Esophagus muscularis mucosa (tissue), 4 donors: Measurements from ENCODE around the gene RND3. TPM values are rescaled to one million over a fixed set of nuclear protein-coding genes. Genes with fewer than 3 reads are reported as not detected.

Experiments
- DNase-seq: peaks from one replicate; pipeline ENCODE4 v3.0.0-alpha.2; 2017; ENCODE audit errors: extremely low spot score
- H3K27ac ChIP-seq, 4 donors: fragments of 200-600 bp; sonication (generic); replicated peaks in 1 of 4; 1 replicate in 3 of 4; 2 replicates in 1 of 4; pipeline ENCODE4 v1.5.1; 2016 to 2019; ENCODE audit warnings: mild to moderate bottlenecking in 1 of 4
- H3K27me3 ChIP-seq, 4 donors: fragments of 200-600 bp; sonication (generic); one replicate each; pipeline versions ENCODE4 v1.5.1 to v1.6.0; 2016 to 2019
- H3K36me3 ChIP-seq, 4 donors: fragments of 200-600 bp; sonication (generic); one replicate each; pipeline ENCODE4 v1.5.1; 2016 to 2019
- H3K4me1 ChIP-seq, 4 donors: fragments of 200-600 bp; sonication (generic); one replicate each; pipeline ENCODE4 v1.5.1; 2016 to 2019
- H3K4me3 ChIP-seq, 4 donors: fragments of 200-600 bp; sonication (generic); 1 replicate in 2 of 4; 2 replicates in 2 of 4; pipeline ENCODE4 v1.5.1; 2016 to 2019; ENCODE audit warnings: mild to moderate bottlenecking in 4 of 4, moderate library complexity in 1 of 4
- H3K9me3 ChIP-seq, 4 donors: fragments of 200-600 bp; sonication (generic); 1 replicate in 3 of 4; 2 replicates in 1 of 4; pipeline ENCODE4 v1.5.1; 2016 to 2019
- EP300 ChIP-seq: sonication (generic); formaldehyde crosslinking; IDR thresholded peaks from one replicate; pipeline ENCODE4 v1.6.1; 2017; ENCODE audit warnings: antibody characterized with exemption
- POLR2A ChIP-seq: fragments of 450-650 bp; IDR thresholded peaks from one replicate; pipeline ENCODE4 v1.6.1; 2017; ENCODE audit warnings: antibody characterized with exemption, moderate library complexity, mild to moderate bottlenecking, low read depth
- POLR2AphosphoS5 ChIP-seq, 2 donors: sonication (generic); formaldehyde crosslinking; IDR thresholded peaks; one replicate each; pipeline ENCODE4 v1.6.1; 2017; ENCODE audit warnings: antibody characterized with exemption in 2 of 2
- WGBS: methylation state at CpG from one replicate; pipeline ENCODE4 v1.1.5; 2018; 5-methylcytosine and 5-hydroxymethylcytosine counted together
- intact Hi-C: fragments of 100-400 bp; cut with DNase I; formaldehyde crosslinking; loops from one replicate; pipeline ENCODE4 v1.15.1; 2023
- total RNA-seq, 4 donors: library from RNA; depleted of rRNA; stranded (reverse); fragments of >200 nt; gene quantifications; one replicate each; pipeline versions ENCODE4 v1.1.0 to v1.2.1, GENCODE V29; 2016
- TF ChIP-seq, protein P1 (sequence below), 3 experiments: fragments of 200-600 bp in 2 of 3; fragments of 450-650 bp in 1 of 3; sonication (generic) in 2 of 3; IDR thresholded peaks; one replicate each; pipeline ENCODE4 v1.5.1; 2017 to 2019; ENCODE audit warnings: antibody characterized with exemption in 3 of 3, mild to moderate bottlenecking in 2 of 3, moderate library complexity in 1 of 3

The RND3 gene
- total RNA-seq, 4 donors from 2014 or later: 39.6 to 219 (median 73.5) TPM

DNA sequence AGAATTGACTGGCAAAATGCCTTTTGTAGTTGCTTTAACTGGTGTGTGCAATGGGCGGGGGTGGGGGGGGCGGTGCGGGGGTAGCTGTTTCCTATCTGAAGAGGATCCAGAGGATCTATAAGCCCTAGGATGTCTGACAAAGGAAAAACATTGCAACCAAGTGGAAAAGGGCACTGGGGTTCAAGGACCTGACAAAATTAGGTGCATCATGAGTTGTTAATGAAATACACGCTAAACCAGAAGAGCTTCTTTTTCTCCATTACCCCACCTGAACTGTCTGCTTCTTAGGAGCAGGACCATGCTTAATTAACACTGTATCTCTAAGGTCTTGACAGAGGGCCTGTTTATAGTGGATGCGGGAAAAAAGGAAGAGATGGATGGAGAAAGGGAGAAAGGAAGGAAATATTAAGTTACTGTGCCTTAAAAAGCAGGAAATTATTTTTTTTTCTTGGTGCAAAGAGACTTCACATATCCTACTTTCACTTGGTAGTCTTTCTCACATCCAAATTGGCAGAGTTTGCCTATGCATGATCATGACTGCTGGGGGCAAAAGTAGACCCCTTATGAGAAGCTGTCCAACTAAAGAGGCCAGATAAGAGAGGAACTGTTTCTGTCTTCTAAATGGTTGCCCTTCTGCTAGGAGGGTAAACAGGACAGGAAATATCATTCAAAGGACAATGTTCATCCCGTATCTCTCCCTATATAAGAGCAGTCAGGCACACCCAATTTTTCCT lies 4.6 kb downstream of the RND3 start:
- Histone ChIP-seq H3K9me3 (no peaks in the 10 kb centered on the region), H3K4me1 (peaks cover 61 to 72% (median 71%) of the 10 kb centered on the region in 4 donors), H3K27ac (peak overlapping the region; percentile 61 to 98 (median 96)), H3K36me3 (no peaks in the 10 kb centered on the region), H3K27me3 (no peaks in the 10 kb centered on the region), H3K4me3 (peak overlapping the region in 2 of 4 donors; percentile 11 to 88)
- no peak for DNase-seq
- 46% methylated on average over 6 of the region's 6 CpGs for WGBS
- TF ChIP-seq, protein P1, sequence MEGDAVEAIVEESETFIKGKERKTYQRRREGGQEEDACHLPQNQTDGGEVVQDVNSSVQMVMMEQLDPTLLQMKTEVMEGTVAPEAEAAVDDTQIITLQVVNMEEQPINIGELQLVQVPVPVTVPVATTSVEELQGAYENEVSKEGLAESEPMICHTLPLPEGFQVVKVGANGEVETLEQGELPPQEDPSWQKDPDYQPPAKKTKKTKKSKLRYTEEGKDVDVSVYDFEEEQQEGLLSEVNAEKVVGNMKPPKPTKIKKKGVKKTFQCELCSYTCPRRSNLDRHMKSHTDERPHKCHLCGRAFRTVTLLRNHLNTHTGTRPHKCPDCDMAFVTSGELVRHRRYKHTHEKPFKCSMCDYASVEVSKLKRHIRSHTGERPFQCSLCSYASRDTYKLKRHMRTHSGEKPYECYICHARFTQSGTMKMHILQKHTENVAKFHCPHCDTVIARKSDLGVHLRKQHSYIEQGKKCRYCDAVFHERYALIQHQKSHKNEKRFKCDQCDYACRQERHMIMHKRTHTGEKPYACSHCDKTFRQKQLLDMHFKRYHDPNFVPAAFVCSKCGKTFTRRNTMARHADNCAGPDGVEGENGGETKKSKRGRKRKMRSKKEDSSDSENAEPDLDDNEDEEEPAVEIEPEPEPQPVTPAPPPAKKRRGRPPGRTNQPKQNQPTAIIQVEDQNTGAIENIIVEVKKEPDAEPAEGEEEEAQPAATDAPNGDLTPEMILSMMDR (IDR thresholded peaks at IDR 0.05): no peak
- TF ChIP-seq POLR2A (no peak), EP300 (no peak)
- intact Hi-C loops: no loop called here

DNA sequence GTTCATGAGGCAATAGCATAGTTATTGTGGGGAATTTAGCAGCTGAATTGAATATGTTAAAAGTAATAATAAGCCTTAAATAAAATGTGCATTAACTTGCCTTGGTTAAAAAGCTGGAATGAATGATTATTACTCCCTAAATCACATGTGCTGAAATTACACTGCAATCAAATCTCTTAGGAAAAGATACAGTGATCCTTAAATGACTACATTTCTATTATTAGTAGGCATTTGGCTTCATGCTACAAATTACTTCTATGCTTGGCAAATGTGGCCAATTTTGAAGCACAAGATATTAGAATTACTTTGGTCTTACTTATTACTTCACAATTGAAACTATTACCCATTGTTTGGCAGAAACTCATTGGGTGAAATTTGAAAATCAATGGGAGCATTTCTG lies 5.4 kb downstream of the RND3 start:
- no peaks in the 10 kb centered on the region for H3K9me3 ChIP-seq
- intact Hi-C loops: no loop called here
- H3K36me3 ChIP-seq: no peaks in the 10 kb centered on the region
- H3K4me1 ChIP-seq: peaks cover 68 to 79% (median 78%) of the 10 kb centered on the region in 4 donors
- peak overlapping the region in 1 of 4 donors; percentile 88 for H3K4me3 ChIP-seq
- peak overlapping the region; percentile 61 to 98 (median 96) for H3K27ac ChIP-seq
- H3K27me3 ChIP-seq: no peaks in the 10 kb centered on the region
- TF ChIP-seq, protein P1 (IDR thresholded peaks at IDR 0.05): no peak
- no peak for TF ChIP-seq EP300
- no peak for TF ChIP-seq POLR2A
- no peak for TF ChIP-seq POLR2AphosphoS5 (IDR thresholded peaks at IDR 0.05)
- no peak for DNase-seq

DNA sequence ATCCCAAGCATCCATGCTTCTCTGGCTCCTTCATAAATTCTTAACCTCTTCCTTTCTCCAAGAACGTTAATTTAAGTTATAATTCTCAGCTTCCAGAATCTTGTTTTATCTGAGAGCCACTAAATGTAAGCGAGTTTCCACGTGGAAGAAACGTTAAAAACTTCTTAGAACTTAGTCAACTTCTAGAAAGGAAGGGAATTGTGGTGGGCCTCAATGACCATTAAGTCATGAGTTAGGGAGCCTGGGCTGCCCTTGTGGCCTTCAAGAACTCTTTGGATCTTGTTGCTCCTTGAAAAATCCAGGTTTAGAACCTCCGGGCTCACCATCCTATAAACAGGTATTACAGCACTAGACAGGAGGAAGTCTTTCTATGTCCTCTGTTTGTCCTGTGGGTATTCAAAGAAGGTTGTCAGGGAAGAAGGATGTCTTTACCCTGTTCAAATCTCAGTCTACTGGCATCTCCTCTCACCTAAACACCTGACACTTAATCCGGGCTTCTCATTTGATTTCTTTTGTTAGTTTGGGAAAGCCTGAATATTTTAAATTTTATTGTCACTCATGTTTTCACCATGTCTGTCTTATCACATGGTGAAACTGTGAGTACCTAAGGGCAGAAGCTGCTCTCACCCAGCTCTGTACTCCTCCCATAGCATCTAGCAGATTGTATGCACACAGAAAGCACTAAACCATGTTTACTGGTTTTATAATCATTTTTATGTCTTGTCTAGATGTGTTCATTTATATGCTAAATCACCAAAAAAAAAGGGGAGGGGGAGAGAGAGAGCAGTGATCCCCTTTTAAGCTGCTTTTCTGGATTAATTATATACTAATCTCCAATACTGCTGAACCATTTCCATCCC lies 6.3 kb downstream of the RND3 start:
- H3K27ac ChIP-seq: peak overlapping the region; percentile 78 to 98 (median 96)
- WGBS: 78% methylated on average over 6 of the region's 6 CpGs
- peaks cover 77 to 88% (median 87%) of the 10 kb centered on the region in 4 donors for H3K4me1 ChIP-seq
- peak overlapping the region in 1 of 4 donors; percentile 11 for H3K4me3 ChIP-seq
- DNase-seq: no peak
- H3K9me3 ChIP-seq: no peaks in the 10 kb centered on the region
- intact Hi-C loops: no loop called here
- TF ChIP-seq POLR2A (no peak), EP300 (no peak), POLR2AphosphoS5 (IDR thresholded peaks at IDR 0.05) (no peak)
- TF ChIP-seq, protein P1 (IDR thresholded peaks at IDR 0.05): no peak
- no peaks in the 10 kb centered on the region for H3K27me3 ChIP-seq
- H3K36me3 ChIP-seq: no peaks in the 10 kb centered on the region

DNA sequence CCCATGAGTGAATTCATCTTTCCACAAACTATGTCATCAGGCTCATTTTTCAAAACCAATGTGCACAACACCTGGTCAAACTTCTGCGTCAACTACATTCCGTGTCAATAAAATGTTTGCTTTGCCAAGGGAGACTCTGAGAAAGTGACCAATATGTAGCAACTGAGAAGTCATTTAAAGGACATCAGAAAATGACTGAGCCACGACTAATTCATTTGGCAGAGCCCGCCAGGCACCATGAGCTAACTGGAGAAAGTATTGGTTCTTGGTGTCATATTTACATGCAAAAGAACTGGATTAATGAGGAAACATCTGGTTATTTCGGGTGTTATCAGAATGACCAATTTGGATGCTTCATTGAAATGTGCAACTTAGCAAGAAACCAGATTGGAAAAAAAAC lies 7.2 kb downstream of the RND3 start:
- intact Hi-C loops: no loop called here
- 61% methylated on average over 5 of the region's 5 CpGs for WGBS

More for the DNA sequence above, 7.2 kb downstream of the RND3 start:
- Histone ChIP-seq H3K4me3 (no peak overlapping the region), H3K9me3 (no peaks in the 10 kb centered on the region), H3K4me1 (peaks cover 85 to 98% (median 97%) of the 10 kb centered on the region in 4 donors), H3K27me3 (no peaks in the 10 kb centered on the region), H3K36me3 (no peaks in the 10 kb centered on the region), H3K27ac (peak overlapping the region; percentile 78 to 98 (median 96))
- TF ChIP-seq POLR2AphosphoS5 (IDR thresholded peaks at IDR 0.05): no peak
- TF ChIP-seq POLR2A: no peak
- TF ChIP-seq, protein P1 (IDR thresholded peaks at IDR 0.05): no peak
- TF ChIP-seq EP300: no peak
- DNase-seq: no peak
